Mesothelial cell of epicardium (in vitro differentiated cells): ENCODE results near the gene BCO2. TPM values are rescaled to one million over a fixed set of nuclear protein-coding genes. Genes with fewer than 3 reads are reported as not detected.

ENCODE experiments used
- DNase-seq, 2 experiments: peaks; one replicate each; pipeline ENCODE4 v3.0.0; 2021; ENCODE audit warnings: low spot score in 2 of 2; ENCODE audit not compliant: unreplicated experiment in 2 of 2
- H3K27ac Mint-ChIP-seq: 2 replicates; pipeline ENCODE4 v1.8.0; 2021; ENCODE audit warnings: mixed read lengths
- H3K27me3 Mint-ChIP-seq: 2 replicates; pipeline ENCODE4 v1.8.0; 2021; ENCODE audit warnings: low read depth, mixed read lengths
- H3K36me3 Mint-ChIP-seq: 2 replicates; pipeline ENCODE4 v1.8.0; 2021; ENCODE audit warnings: mixed read lengths
- H3K4me1 Mint-ChIP-seq: 2 replicates; pipeline ENCODE4 v1.8.0; 2021; ENCODE audit warnings: mixed read lengths
- H3K4me3 Mint-ChIP-seq: 2 replicates; pipeline ENCODE4 v1.8.0; 2021; ENCODE audit warnings: mild to moderate bottlenecking, moderate library complexity, mixed read lengths
- H3K9me3 Mint-ChIP-seq: 2 replicates; pipeline ENCODE4 v1.8.0; 2021; ENCODE audit warnings: mixed read lengths
- total RNA-seq: library from RNA; stranded (reverse); gene quantifications from 3 replicates; pipeline ENCODE4 v1.2.1, GENCODE V29; 2021
- TF ChIP-seq, protein P1 (sequence below): fragments of 200-600 bp; sonication (generic); IDR thresholded peaks from one replicate; pipeline ENCODE4 v1.5.0; 2021; ENCODE audit warnings: antibody characterized with exemption; ENCODE audit not compliant: unreplicated experiment

Gene BCO2
- total RNA-seq, 1 donor from 2014 or later, result 43.4 TPM

DNA sequence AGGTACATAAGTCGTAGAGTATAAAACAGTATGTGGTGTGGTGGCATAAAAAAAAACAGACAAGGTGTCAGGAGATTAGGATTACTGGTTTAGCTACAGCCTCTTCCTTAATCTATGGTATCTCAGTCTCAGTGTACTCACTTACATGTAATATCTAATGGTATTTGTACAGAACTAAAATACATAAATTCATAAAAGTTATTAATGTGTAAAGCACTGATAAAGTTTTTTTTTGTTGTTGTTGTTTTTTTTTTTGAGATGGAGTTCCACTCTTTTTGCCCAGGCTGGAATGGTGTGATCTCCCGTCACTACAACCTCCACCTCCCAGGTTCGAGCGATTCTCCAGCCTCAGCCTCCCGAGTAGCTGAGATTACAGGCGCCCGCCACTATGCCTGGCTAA, 53.8 kb downstream of the BCO2 start:
- TF ChIP-seq, protein P1, sequence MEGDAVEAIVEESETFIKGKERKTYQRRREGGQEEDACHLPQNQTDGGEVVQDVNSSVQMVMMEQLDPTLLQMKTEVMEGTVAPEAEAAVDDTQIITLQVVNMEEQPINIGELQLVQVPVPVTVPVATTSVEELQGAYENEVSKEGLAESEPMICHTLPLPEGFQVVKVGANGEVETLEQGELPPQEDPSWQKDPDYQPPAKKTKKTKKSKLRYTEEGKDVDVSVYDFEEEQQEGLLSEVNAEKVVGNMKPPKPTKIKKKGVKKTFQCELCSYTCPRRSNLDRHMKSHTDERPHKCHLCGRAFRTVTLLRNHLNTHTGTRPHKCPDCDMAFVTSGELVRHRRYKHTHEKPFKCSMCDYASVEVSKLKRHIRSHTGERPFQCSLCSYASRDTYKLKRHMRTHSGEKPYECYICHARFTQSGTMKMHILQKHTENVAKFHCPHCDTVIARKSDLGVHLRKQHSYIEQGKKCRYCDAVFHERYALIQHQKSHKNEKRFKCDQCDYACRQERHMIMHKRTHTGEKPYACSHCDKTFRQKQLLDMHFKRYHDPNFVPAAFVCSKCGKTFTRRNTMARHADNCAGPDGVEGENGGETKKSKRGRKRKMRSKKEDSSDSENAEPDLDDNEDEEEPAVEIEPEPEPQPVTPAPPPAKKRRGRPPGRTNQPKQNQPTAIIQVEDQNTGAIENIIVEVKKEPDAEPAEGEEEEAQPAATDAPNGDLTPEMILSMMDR, result no peak
- Mint-ChIP-seq H3K4me3 (no peak overlapping the region), H3K9me3 (no peaks in the 10 kb centered on the region), H3K4me1 (peaks cover 19% of the 10 kb centered on the region), H3K27ac (no peak overlapping the region), H3K27me3 (no peaks in the 10 kb centered on the region), H3K36me3 (peaks cover 25% of the 10 kb centered on the region)
- DNase-seq, result no peak

DNA sequence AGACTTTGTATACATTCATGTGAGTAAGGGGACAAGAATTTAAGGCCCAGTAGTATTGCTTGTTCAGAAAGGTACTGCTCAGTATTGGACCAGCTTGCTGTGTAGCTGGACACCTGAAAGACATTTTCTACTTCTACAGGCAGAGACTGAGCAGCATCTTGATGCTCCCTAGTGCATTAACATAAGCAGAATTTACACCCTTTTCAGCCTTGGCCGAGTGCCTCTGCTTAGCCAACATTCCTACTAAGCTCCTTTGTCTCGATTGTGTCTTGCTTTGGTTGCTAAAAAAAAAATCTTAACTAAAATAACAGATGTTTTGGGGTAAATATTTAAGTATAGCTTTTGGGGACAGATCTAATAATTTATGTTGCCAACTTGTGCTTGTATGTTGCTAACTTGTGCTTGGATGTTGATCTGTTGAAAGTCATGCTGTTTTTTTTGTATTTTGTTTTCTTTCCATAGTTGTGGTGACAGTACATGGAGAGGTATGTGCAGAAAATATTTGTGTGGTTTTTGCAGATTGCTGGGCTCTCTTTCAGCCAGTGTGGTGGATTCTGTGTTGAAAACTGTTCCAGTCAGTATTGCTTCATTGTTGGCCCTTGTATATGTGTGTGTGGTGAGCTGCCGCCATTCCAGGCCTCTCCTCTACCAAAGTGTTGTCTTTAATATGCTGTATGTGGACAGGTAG, 54.6 kb downstream of the BCO2 start:
- Mint-ChIP-seq H3K36me3 (peaks cover 19% of the 10 kb centered on the region), H3K27me3 (no peaks in the 10 kb centered on the region), H3K4me1 (peaks cover 19% of the 10 kb centered on the region), H3K27ac (no peak overlapping the region), H3K9me3 (no peaks in the 10 kb centered on the region), H3K4me3 (no peak overlapping the region)
- TF ChIP-seq, protein P1, result no peak
- DNase-seq, result no peak

DNA sequence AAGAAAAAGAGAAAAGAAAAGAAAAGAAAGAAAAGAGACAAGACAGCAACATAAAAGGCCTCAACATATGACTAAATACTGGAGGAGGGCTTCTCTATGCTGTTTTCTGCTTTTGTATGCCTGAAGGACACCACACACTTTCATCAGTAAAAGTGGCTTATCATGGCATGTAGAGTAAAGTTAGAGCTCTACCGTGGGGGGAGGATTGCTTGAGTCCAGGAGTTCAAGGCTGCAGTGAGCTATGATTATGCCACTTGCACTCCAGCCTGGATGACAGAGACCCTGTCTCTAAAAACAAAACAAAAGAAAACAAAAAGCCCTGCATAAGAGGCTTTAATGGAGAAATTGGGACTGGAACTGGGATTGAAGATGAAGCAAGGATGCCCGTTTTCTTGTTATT, 56.6 kb downstream of the BCO2 start:
- no peaks in the 10 kb centered on the region for H3K27me3 Mint-ChIP-seq
- no peak for DNase-seq
- H3K4me3 Mint-ChIP-seq, result no peak overlapping the region
- H3K27ac Mint-ChIP-seq, result no peak overlapping the region
- H3K4me1 Mint-ChIP-seq, result peaks cover 16% of the 10 kb centered on the region
- H3K36me3 Mint-ChIP-seq, result peaks cover 34% of the 10 kb centered on the region
- H3K9me3 Mint-ChIP-seq, result no peaks in the 10 kb centered on the region
- TF ChIP-seq, protein P1, result no peak

DNA sequence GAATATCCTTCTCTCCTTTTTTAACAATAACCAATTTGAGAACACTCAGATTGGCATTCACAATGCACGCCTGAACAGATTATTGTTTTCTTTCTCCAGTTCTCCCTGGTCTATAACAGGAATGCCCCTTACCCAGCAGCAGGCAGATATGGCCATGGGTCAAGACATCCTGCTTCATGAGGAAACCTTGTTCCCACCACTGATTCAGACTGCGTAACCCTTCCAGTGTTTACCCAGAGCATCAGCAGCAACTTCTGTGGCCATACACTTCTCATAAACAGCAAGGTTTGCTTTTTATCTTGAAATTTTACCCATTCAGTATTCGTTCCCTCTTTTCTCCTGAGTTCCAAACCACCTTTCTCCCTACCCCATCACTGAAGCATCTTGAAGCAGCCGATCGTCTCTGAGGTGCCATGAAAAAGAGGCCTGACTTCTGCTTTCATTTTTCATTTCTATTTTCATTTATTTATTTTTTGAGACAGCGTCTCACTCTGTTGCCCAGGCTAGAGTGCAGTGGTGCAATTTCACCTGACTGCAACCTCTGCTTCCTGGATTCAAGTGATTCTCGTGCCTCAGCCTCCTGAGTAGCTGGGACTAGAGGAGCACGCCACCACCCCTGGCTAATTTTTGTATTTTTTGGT, 60.6 kb downstream of the BCO2 start:
- no peak overlapping the region for H3K27ac Mint-ChIP-seq
- H3K36me3 Mint-ChIP-seq, result peaks cover 43% of the 10 kb centered on the region
- no peak overlapping the region for H3K4me3 Mint-ChIP-seq
- no peak for DNase-seq
- no peaks in the 10 kb centered on the region for H3K9me3 Mint-ChIP-seq
- H3K4me1 Mint-ChIP-seq, result no peaks in the 10 kb centered on the region
- no peaks in the 10 kb centered on the region for H3K27me3 Mint-ChIP-seq
- TF ChIP-seq, protein P1, result no peak

DNA sequence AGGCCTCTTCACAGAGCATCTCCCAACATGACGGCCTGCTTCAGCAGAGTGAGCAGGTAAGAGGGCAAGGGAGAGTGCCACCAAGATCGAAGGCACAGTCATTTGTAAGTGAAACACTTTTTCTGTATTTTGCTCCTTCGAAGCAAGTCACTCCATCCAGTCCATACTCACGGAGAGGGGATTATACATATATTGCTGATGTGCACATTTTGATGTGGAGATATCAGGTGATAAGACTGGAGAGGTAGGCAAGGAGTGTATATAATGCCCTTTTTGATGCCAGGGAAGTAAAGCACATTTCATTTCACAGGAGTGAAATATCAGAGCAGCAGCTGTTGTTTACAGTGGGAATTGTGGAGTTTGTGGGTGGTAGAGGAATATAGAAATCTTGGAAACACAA, 62.1 kb downstream of the BCO2 start:
- no peak for DNase-seq
- H3K4me3 Mint-ChIP-seq, result no peak overlapping the region
- H3K9me3 Mint-ChIP-seq, result no peaks in the 10 kb centered on the region
- peaks cover 5% of the 10 kb centered on the region for H3K4me1 Mint-ChIP-seq
- no peak overlapping the region for H3K27ac Mint-ChIP-seq
- H3K27me3 Mint-ChIP-seq, result no peaks in the 10 kb centered on the region
- TF ChIP-seq, protein P1, result no peak
- H3K36me3 Mint-ChIP-seq, result peaks cover 46% of the 10 kb centered on the region
